A549 (cell line): ENCODE results near the gene MCM3AP.

Source experiments
- BCL3 ChIP-seq: fragments of >200 bp; sonication (Bioruptor Twin); formaldehyde crosslinking; IDR thresholded peaks from 3 replicates; pipeline ENCODE4 v1.6.1; 2016
- CTCF ChIP-seq: fragments of >200 bp; sonication (Bioruptor Twin); formaldehyde crosslinking; IDR thresholded peaks from 3 replicates; pipeline ENCODE4 v1.5.1; 2016
- MYC ChIP-seq: IDR thresholded peaks from 2 replicates; pipeline ENCODE4 v1.6.1; 2012; ENCODE audit warnings: mild to moderate bottlenecking, inconsistent platforms, low read length, improper control_type of control experiment, borderline replicate concordance

DNA sequence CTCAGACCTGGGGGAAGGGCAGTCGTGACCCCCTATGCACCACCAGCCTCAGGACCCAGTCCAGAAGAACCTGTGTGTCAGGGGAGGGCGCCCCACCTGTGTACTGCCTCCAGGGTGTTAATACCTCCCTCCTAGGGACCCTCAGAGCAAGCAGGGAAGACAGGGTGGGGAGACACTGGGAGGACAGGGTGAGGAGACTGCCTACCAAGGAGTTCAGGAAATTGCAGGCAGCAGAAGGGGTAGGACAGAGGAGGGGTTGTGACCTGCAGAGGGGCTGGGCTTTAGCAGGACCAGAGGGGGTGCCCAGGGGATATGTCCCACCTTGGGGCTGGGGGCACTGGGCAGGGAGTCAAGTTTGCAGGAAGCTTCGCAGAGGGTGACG lies 33.0 kb upstream of the MCM3AP start:
- TF ChIP-seq CTCF = no peak
- TF ChIP-seq BCL3 = no peak
- TF ChIP-seq MYC = no peak
